HEK293 (cell line): ENCODE data around the gene UBASH3B.

Experiments used
- CTCF ChIA-PET: fragments of 350-600 bp; formaldehyde crosslinking; extraction: SDS; loops from one replicate; lab custom pipeline; 2021; ENCODE audit warnings: antibody characterized with exemption; lab: Yijun Ruan, JAX
- POLR2A ChIA-PET: fragments of 300-600 bp; formaldehyde crosslinking; extraction: SDS; loops from one replicate; lab custom pipeline; 2020; ENCODE audit warnings: antibody characterized with exemption, inconsistent platforms; lab: Yijun Ruan, JAX
- H3K27ac ChIP-seq: fragments of 200-500 bp; sonication (Bioruptor generic); 2 replicates; pipeline ENCODE4 v1.5.1; 2014; ENCODE audit warnings: low read depth, low read length, control low read depth, inconsistent platforms; ENCODE audit errors: extremely low read depth
- H3K36me3 ChIP-seq, 2 experiments: fragments of 200-500 bp in 1 of 2; sonication (Bioruptor generic) in 1 of 2; 1 replicate in 1 of 2; 2 replicates in 1 of 2; pipeline ENCODE4 v1.5.1; 2014 to 2017; ENCODE audit warnings: inconsistent platforms in 2 of 2, low read length in 2 of 2; ENCODE audit not compliant: control insufficient read depth in 2 of 2, insufficient read depth in 1 of 2
- H3K4me1 ChIP-seq: fragments of 200-500 bp; sonication (Bioruptor generic); 2 replicates; pipeline ENCODE4 v1.5.1; 2014; ENCODE audit warnings: mild to moderate bottlenecking, low read length, inconsistent platforms; ENCODE audit not compliant: control insufficient read depth, insufficient read depth
- H3K4me3 ChIP-seq: 2 replicates; pipeline ENCODE4 v1.5.1; 2011; ENCODE audit warnings: low read depth, mild to moderate bottlenecking, control low read depth, low read length, moderate library complexity
- H3K9me3 ChIP-seq: fragments of 200-500 bp; sonication (Bioruptor generic); 2 replicates; pipeline ENCODE4 v1.5.1; 2014; ENCODE audit warnings: low read depth, low read length, inconsistent platforms; ENCODE audit not compliant: control insufficient read depth, insufficient read depth
- BCL6B ChIP-seq: fragments of 450-650 bp; formaldehyde crosslinking; IDR thresholded peaks from 2 replicates; pipeline ENCODE4 v1.5.1; 2017; ENCODE audit warnings: missing biosample characterization, missing genetic modification characterization
- GLIS1 ChIP-seq: fragments of 450-650 bp; formaldehyde crosslinking; IDR thresholded peaks from 2 replicates; pipeline ENCODE4 v1.5.1; 2016; ENCODE audit warnings: missing biosample characterization, missing genetic modification characterization
- GLIS2 ChIP-seq: fragments of 450-650 bp; formaldehyde crosslinking; IDR thresholded peaks from 2 replicates; pipeline ENCODE4 v1.5.1; 2016; ENCODE audit warnings: missing biosample characterization, missing genetic modification characterization
- MZF1 ChIP-seq: fragments of 450-650 bp; formaldehyde crosslinking; IDR thresholded peaks from 2 replicates; pipeline ENCODE4 v1.5.1; 2017; ENCODE audit warnings: missing biosample characterization, missing genetic modification characterization, borderline replicate concordance
- OSR2 ChIP-seq: fragments of 450-650 bp; formaldehyde crosslinking; IDR thresholded peaks from 2 replicates; pipeline ENCODE4 v1.5.1; 2016; ENCODE audit warnings: missing biosample characterization, missing genetic modification characterization
- SCRT2 ChIP-seq: fragments of 450-650 bp; formaldehyde crosslinking; IDR thresholded peaks from 2 replicates; pipeline ENCODE4 v1.5.1; 2016; ENCODE audit warnings: missing biosample characterization, missing genetic modification characterization
- SP2 ChIP-seq: fragments of 450-650 bp; formaldehyde crosslinking; IDR thresholded peaks from 2 replicates; pipeline ENCODE4 v1.5.1; 2016; ENCODE audit warnings: missing biosample characterization, missing genetic modification characterization
- SP7 ChIP-seq: fragments of 450-650 bp; formaldehyde crosslinking; IDR thresholded peaks from 2 replicates; pipeline ENCODE4 v1.5.1; 2016; ENCODE audit warnings: missing biosample characterization, missing genetic modification characterization
- TCF7L2 ChIP-seq: IDR thresholded peaks from 2 replicates; pipeline ENCODE4 v1.6.1; 2011; ENCODE audit warnings: low read depth, mild to moderate bottlenecking, inconsistent platforms, low read length, moderate library complexity, borderline replicate concordance
- ZBTB1 ChIP-seq: fragments of 450-650 bp; formaldehyde crosslinking; IDR thresholded peaks from 2 replicates; pipeline ENCODE4 v1.5.1; 2016; ENCODE audit warnings: missing biosample characterization, missing genetic modification characterization
- ZIC2 ChIP-seq: fragments of 450-650 bp; formaldehyde crosslinking; IDR thresholded peaks from 2 replicates; pipeline ENCODE4 v1.5.1; 2016; ENCODE audit warnings: missing biosample characterization, missing genetic modification characterization
- ZNF138 ChIP-seq: fragments of 450-650 bp; formaldehyde crosslinking; IDR thresholded peaks from 2 replicates; pipeline ENCODE4 v1.5.1; 2016; ENCODE audit warnings: missing biosample characterization, missing genetic modification characterization, borderline replicate concordance
- ZNF175 ChIP-seq: fragments of 450-650 bp; formaldehyde crosslinking; IDR thresholded peaks from 2 replicates; pipeline ENCODE4 v1.5.1; 2016; ENCODE audit warnings: missing biosample characterization, missing genetic modification characterization
- ZNF26 ChIP-seq: fragments of 450-650 bp; formaldehyde crosslinking; IDR thresholded peaks from 2 replicates; pipeline ENCODE4 v1.5.1; 2016; ENCODE audit warnings: missing biosample characterization, missing genetic modification characterization
- ZNF280C ChIP-seq: fragments of 450-650 bp; formaldehyde crosslinking; IDR thresholded peaks from 2 replicates; pipeline ENCODE4 v1.5.1; 2016; ENCODE audit warnings: missing biosample characterization, missing genetic modification characterization
- ZNF501 ChIP-seq: fragments of 450-650 bp; formaldehyde crosslinking; IDR thresholded peaks from 2 replicates; pipeline ENCODE4 v1.5.1; 2016; ENCODE audit warnings: missing biosample characterization, missing genetic modification characterization
- ZNF529 ChIP-seq: fragments of 450-650 bp; formaldehyde crosslinking; IDR thresholded peaks from 2 replicates; pipeline ENCODE4 v1.5.1; 2017; ENCODE audit warnings: missing genetic modification characterization, missing biosample characterization; ENCODE audit not compliant: insufficient replicate concordance
- ZNF658 ChIP-seq: fragments of 450-650 bp; formaldehyde crosslinking; IDR thresholded peaks from 2 replicates; pipeline ENCODE4; 2016; ENCODE audit warnings: missing biosample characterization, missing genetic modification characterization
- ZNF837 ChIP-seq: fragments of 450-650 bp; formaldehyde crosslinking; IDR thresholded peaks from 2 replicates; pipeline ENCODE4 v1.5.1; 2016; ENCODE audit warnings: missing biosample characterization, missing genetic modification characterization
- ZSCAN30 ChIP-seq: fragments of 450-650 bp; IDR thresholded peaks from 2 replicates; pipeline ENCODE4 v1.5.1; 2018; ENCODE audit warnings: missing biosample characterization, mild to moderate bottlenecking, missing genetic modification characterization, moderate library complexity

Gene UBASH3B

GRCh38 chr11:122749005-122749687, 93.6 kb downstream of the UBASH3B start:
- CTCF ChIA-PET = interaction anchor here (0.6 to 0.9 kb wide), 4 partner anchors 34 to 1137 kb away, joined by 3 to 5 read pairs (median 4); no protein-coding TSS in a partner anchor

GRCh38 chr11:122750049-122750448, 94.5 kb downstream of the UBASH3B start:
- ChIA-PET CTCF (interaction anchor here (0.7 to 0.9 kb wide), 2 partner anchors 24 to 33 kb away, joined by 3 read pairs; no protein-coding TSS in a partner anchor), POLR2A (no interaction called here)
- Histone ChIP-seq H3K36me3 (no peaks in the 10 kb centered on the region), H3K4me3 (no peak overlapping the region), H3K4me1 (no peaks in the 10 kb centered on the region), H3K27ac (no peak overlapping the region), H3K9me3 (no peaks in the 10 kb centered on the region)
- TF ChIP-seq MZF1 = no peak
- TF ChIP-seq ZNF280C (tag by site-specific recombination) = no peak
- TF ChIP-seq GLIS2 (tag by site-specific recombination) = no peak
- no peak for TF ChIP-seq ZNF175 (tag by site-specific recombination)
- TF ChIP-seq ZNF529 (tag by site-specific recombination) = no peak
- TF ChIP-seq ZNF26 = no peak
- no peak for TF ChIP-seq ZBTB1 (tag by site-specific recombination)
- no peak for TF ChIP-seq ZNF501
- TF ChIP-seq SP2 (tag by site-specific recombination) = no peak

More at GRCh38 chr11:122749005-122749687, 93.6 kb downstream of the UBASH3B start:
- H3K4me3 ChIP-seq = no peak overlapping the region
- POLR2A ChIA-PET = no interaction called here
- H3K9me3 ChIP-seq = no peaks in the 10 kb centered on the region
- no peaks in the 10 kb centered on the region for H3K36me3 ChIP-seq
- H3K27ac ChIP-seq = no peak overlapping the region
- TF ChIP-seq SCRT2 (no peak), ZNF138 (tag by site-specific recombination) (no peak), ZNF658 (no peak), ZSCAN30 (tag by site-specific recombination) (no peak), BCL6B (tag by site-specific recombination) (no peak), ZNF501 (no peak)
- H3K4me1 ChIP-seq = no peaks in the 10 kb centered on the region

- Histone ChIP-seq H3K4me1 (no peaks in the 10 kb centered on the region), H3K36me3 (no peaks in the 10 kb centered on the region), H3K9me3 (no peaks in the 10 kb centered on the region), H3K27ac (no peak overlapping the region), H3K4me3 (no peak overlapping the region)
- TF ChIP-seq OSR2 (0 out of 2 replicates have a peak, but pooled peaks have one; percentile 32), ZNF837 (tag by site-specific recombination) (no peak), TCF7L2 (no peak), ZIC2 (peak; percentile 76), GLIS1 (tag by site-specific recombination) (peak; percentile 30; the same call in 1 of the 2 replicates), SP7 (peak; percentile 88)
- CTCF ChIA-PET = interaction anchor here (0.5 to 1.8 kb wide), 4 partner anchors 45 to 507 kb away, joined by 3 to 7 read pairs (median 3); no protein-coding TSS in a partner anchor
- POLR2A ChIA-PET = interaction anchor here (1.1 kb wide), 1 partner anchor 95 kb away, joined by 3 read pairs; no protein-coding TSS in a partner anchor
Observed at GRCh38 chr11:122751292-122752070, 96.0 kb downstream of the UBASH3B start.
